ENCODE data around the gene SLC22A3. TPM values are rescaled to one million over a fixed set of nuclear protein-coding genes. Genes with fewer than 3 reads are reported as not detected.

SLC22A3 gene, protein sequence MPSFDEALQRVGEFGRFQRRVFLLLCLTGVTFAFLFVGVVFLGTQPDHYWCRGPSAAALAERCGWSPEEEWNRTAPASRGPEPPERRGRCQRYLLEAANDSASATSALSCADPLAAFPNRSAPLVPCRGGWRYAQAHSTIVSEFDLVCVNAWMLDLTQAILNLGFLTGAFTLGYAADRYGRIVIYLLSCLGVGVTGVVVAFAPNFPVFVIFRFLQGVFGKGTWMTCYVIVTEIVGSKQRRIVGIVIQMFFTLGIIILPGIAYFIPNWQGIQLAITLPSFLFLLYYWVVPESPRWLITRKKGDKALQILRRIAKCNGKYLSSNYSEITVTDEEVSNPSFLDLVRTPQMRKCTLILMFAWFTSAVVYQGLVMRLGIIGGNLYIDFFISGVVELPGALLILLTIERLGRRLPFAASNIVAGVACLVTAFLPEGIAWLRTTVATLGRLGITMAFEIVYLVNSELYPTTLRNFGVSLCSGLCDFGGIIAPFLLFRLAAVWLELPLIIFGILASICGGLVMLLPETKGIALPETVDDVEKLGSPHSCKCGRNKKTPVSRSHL
- not detected for total RNA-seq
- 0.07 TPM for total RNA-seq (2013)

DNA sequence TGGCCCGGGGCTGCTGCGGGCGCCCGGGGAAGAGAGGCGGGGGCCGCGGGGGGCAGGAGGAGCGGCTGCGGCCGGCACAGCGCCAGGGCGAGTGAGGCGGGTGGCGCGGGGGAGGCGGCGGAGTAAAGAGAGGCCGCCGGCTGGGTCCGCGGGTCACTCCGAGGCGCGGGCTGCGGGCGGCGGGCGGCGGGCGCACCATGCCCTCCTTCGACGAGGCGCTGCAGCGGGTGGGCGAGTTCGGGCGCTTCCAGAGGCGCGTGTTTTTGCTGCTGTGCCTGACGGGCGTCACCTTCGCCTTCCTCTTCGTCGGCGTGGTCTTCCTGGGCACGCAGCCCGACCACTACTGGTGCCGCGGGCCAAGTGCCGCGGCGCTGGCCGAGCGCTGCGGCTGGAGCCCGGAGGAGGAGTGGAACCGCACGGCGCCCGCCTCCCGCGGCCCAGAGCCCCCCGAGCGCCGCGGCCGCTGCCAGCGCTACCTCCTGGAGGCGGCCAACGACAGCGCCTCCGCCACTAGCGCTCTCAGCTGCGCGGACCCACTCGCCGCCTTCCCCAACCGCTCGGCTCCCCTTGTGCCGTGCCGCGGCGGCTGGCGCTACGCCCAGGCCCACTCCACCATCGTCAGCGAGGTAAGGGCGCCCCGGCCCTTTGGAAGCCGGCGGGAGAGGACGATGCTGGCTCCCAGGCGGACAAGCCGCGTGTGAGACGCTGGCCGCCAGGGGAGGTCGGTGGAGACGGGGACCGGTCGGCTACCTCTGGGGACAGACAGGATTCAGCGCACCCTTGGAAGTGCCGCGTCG lies at the start of gene SLC22A3:
Gene SLC22A3, plus strand, starts transcription at position 156 of the 797 bp plus-strand sequence. Its CDS starts 42 bp downstream, at position 198.
- intact Hi-C loops (cut with micrococcal nuclease), result no loop called here
- Histone ChIP-seq H3K27ac (ENCODE audit: low read length) (no peak within 1 kb of the TSS), H3K4me3 (ENCODE audit: low read length) (no peak within 1 kb of the TSS), H3K36me3 (ENCODE audit: control insufficient read depth, insufficient read depth, low read length) (no peaks in the 10 kb centered on the region), H3K4me1 (ENCODE audit: control insufficient read depth, insufficient read depth, low read length) (peaks cover 3% of the 10 kb centered on the region), H3K9me3 (ENCODE audit: control insufficient read depth, insufficient read depth, low read length) (no peaks in the 10 kb centered on the region), H3K27me3 (ENCODE audit: control insufficient read depth, insufficient read depth, low read length) (peaks cover 14% of the 10 kb centered on the region)
- peak in 1 of 3 donors; percentile 40 for ATAC-seq
- WGBS (ENCODE audit: insufficient coverage), result 3% methylated on average over 105 of the region's 105 CpGs
- no peak for DNase-seq
- peak within 1 kb of the TSS; percentile 61 for H3K4me3 Mint-ChIP-seq
- no peaks in the 10 kb centered on the region for H3K36me3 Mint-ChIP-seq
- H3K27me3 Mint-ChIP-seq (ENCODE audit: low read depth in 2 of 2), result peaks cover 45 to 65% of the 10 kb centered on the region in 2 donors
- peaks cover 6 to 8% of the 10 kb centered on the region in 2 donors for H3K4me1 Mint-ChIP-seq
- no peaks in the 10 kb centered on the region for H3K9me3 Mint-ChIP-seq
- TF ChIP-seq, protein P1, sequence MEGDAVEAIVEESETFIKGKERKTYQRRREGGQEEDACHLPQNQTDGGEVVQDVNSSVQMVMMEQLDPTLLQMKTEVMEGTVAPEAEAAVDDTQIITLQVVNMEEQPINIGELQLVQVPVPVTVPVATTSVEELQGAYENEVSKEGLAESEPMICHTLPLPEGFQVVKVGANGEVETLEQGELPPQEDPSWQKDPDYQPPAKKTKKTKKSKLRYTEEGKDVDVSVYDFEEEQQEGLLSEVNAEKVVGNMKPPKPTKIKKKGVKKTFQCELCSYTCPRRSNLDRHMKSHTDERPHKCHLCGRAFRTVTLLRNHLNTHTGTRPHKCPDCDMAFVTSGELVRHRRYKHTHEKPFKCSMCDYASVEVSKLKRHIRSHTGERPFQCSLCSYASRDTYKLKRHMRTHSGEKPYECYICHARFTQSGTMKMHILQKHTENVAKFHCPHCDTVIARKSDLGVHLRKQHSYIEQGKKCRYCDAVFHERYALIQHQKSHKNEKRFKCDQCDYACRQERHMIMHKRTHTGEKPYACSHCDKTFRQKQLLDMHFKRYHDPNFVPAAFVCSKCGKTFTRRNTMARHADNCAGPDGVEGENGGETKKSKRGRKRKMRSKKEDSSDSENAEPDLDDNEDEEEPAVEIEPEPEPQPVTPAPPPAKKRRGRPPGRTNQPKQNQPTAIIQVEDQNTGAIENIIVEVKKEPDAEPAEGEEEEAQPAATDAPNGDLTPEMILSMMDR (IDR thresholded peaks at IDR 0.05), result no peak
- no peak within 1 kb of the TSS for H3K27ac Mint-ChIP-seq

DNA sequence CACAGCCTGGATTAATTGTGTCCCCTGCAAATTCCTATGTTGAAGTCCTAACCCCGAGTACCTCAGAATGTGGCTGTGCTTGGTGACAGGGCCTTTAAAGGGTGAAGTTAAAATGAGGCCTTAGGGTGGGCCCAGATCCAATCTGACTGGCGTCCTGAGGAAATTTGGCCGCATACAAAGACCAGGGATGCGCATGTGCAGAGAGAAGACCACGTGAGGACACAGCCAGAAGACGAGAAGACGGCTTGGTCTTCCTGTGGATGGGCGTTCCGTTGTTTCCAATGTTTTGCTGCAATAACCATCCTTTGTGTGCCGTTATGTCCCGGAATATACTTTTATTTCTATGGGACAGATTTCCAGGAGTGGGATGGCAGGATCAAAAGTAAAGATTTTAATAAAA lies 48.6 kb upstream of the SLC22A3 start:
- no peak overlapping the region for H3K4me3 Mint-ChIP-seq
- Histone ChIP-seq H3K4me1 (ENCODE audit: control insufficient read depth, insufficient read depth, low read length) (no peaks in the 10 kb centered on the region), H3K9me3 (ENCODE audit: control insufficient read depth, insufficient read depth, low read length) (no peaks in the 10 kb centered on the region), H3K4me3 (ENCODE audit: low read length) (no peak overlapping the region), H3K27me3 (ENCODE audit: control insufficient read depth, insufficient read depth, low read length) (no peaks in the 10 kb centered on the region), H3K27ac (ENCODE audit: low read length) (no peak overlapping the region), H3K36me3 (ENCODE audit: control insufficient read depth, insufficient read depth, low read length) (no peaks in the 10 kb centered on the region)
- TF ChIP-seq, protein P1 (IDR thresholded peaks at IDR 0.05), result no peak
- ATAC-seq (no peak), DNase-seq (no peak)
- peaks cover 12 to 17% of the 10 kb centered on the region in 2 donors for H3K27me3 Mint-ChIP-seq (ENCODE audit: low read depth in 2 of 2)
- H3K9me3 Mint-ChIP-seq, result no peaks in the 10 kb centered on the region
- no peak overlapping the region for H3K27ac Mint-ChIP-seq
- intact Hi-C loops (cut with micrococcal nuclease), result no loop called here
- 95% methylated on average over 11 of the region's 11 CpGs for WGBS (ENCODE audit: insufficient coverage)
- no peaks in the 10 kb centered on the region for H3K36me3 Mint-ChIP-seq
- peaks cover 0 to 14% of the 10 kb centered on the region in 2 donors for H3K4me1 Mint-ChIP-seq

DNA sequence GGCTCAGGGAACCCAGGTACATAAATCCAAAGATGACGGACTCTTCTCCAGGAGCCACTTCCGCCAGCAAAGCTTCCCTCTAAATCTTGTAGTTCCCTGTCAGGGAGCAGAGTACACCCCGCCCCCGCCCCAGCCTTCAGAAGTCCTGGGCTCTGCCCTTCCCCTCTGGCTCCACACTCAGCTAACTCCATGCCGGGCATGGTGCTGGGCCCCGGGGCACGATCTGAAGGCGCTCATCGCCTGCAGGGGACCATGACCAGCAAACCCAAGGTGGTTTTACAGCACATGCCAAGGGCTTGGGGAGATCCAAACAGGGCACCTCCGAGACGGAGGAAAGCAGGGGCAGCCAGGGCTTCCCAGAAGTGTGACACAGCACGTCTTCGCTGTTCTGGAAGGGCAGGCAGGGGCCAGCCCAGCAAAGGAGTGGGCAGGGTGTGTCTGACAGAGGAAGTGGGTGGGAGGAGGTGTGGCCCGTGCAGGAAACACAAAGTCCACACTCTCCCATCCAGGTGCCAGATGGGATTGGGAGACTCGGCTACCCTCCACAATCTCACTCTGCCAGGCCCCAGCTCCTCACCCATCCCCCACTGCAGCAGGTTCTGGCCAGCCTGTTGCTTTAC lies 48.0 kb upstream of the SLC22A3 start:
- H3K36me3 Mint-ChIP-seq, result no peaks in the 10 kb centered on the region
- DNase-seq (no peak), ATAC-seq (no peak)
- H3K27ac ChIP-seq (ENCODE audit: low read length), result no peak overlapping the region
- intact Hi-C loops (cut with micrococcal nuclease), result no loop called here
- H3K4me1 Mint-ChIP-seq, result peaks cover 0 to 14% of the 10 kb centered on the region in 2 donors
- H3K4me1 ChIP-seq (ENCODE audit: control insufficient read depth, insufficient read depth, low read length), result no peaks in the 10 kb centered on the region
- no peak overlapping the region for H3K4me3 ChIP-seq (ENCODE audit: low read length)
- WGBS (ENCODE audit: insufficient coverage), result 70% methylated on average over 15 of the region's 15 CpGs
- no peaks in the 10 kb centered on the region for H3K9me3 ChIP-seq (ENCODE audit: control insufficient read depth, insufficient read depth, low read length)
- peaks cover 17 to 19% of the 10 kb centered on the region in 2 donors for H3K27me3 Mint-ChIP-seq (ENCODE audit: low read depth in 2 of 2)
- no peaks in the 10 kb centered on the region for H3K36me3 ChIP-seq (ENCODE audit: control insufficient read depth, insufficient read depth, low read length)
- H3K27ac Mint-ChIP-seq, result no peak overlapping the region
- H3K9me3 Mint-ChIP-seq, result no peaks in the 10 kb centered on the region
- TF ChIP-seq, protein P1 (IDR thresholded peaks at IDR 0.05), result no peak
- no peak overlapping the region for H3K4me3 Mint-ChIP-seq
- H3K27me3 ChIP-seq (ENCODE audit: control insufficient read depth, insufficient read depth, low read length), result no peaks in the 10 kb centered on the region
